Adrenal gland (tissue), 19 donors: Measurements from ENCODE around the gene M6PR. TPM values are rescaled to one million over a fixed set of nuclear protein-coding genes. Genes with fewer than 3 reads are reported as not detected.
A peak's percentile ranks its signal among the peaks of the same experiment; 100 is the strongest.

Source experiments
- DNase-seq, 7 donors: peaks; one replicate each; pipeline ENCODE4 v3.0.0-alpha.2; 2019 to 2020
- H3K27ac ChIP-seq, 5 donors: fragments of 200-600 bp; sonication (generic) in 4 of 5; 1 replicate in 3 of 5; 2 replicates in 2 of 5; pipeline versions ENCODE4 v1.5.1 to v1.8.0; 2016 to 2020; ENCODE audit warnings: mild to moderate bottlenecking in 1 of 5
- H3K27me3 ChIP-seq: fragments of 200-600 bp; 2 replicates; pipeline ENCODE4 v1.8.0; 2021
- H3K36me3 ChIP-seq, 2 donors: fragments of 200-600 bp; replicated peaks in 1 of 2; 1 replicate in 1 of 2; 2 replicates in 1 of 2; pipeline versions ENCODE4 v1.5.1 to v1.8.0; 2018 to 2022
- H3K4me1 ChIP-seq, 2 donors: fragments of 200-600 bp; replicated peaks in 1 of 2; 1 replicate in 1 of 2; 2 replicates in 1 of 2; pipeline versions ENCODE4 v1.5.1 to v1.8.0; 2018 to 2021
- H3K4me3 ChIP-seq, 4 donors: fragments of 200-600 bp; sonication (generic) in 3 of 4; one replicate each; pipeline ENCODE4 v1.5.1; 2016 to 2018
- H3K9me3 ChIP-seq, 3 donors: fragments of 200-600 bp; sonication (generic) in 1 of 3; replicated peaks in 1 of 3; 1 replicate in 2 of 3; 2 replicates in 1 of 3; pipeline versions ENCODE4 v1.5.1 to v1.8.0; 2016 to 2021
- POLR2A ChIP-seq, 2 donors: fragments of 450-650 bp; IDR thresholded peaks; one replicate each; pipeline ENCODE4 v1.6.1; 2017; ENCODE audit warnings: antibody characterized with exemption in 2 of 2, mild to moderate bottlenecking in 2 of 2, moderate library complexity in 1 of 2
- WGBS, 4 donors: extraction: QIAGEN DNeasy Blood & Tissue Kit in 2 of 4; methylation state at CpG; one replicate each; pipeline versions ENCODE4 v1.1.5 to v1.1.7; 2013 to 2017; 5-methylcytosine and 5-hydroxymethylcytosine counted together
- intact Hi-C, 2 donors: fragments of 100-400 bp; cut with DNase I; formaldehyde crosslinking; loops; one replicate each; pipeline versions ENCODE4 v1.14.1 to v1.15.0; 2022 to 2023
- long read RNA-seq, 10 donors: library from polyadenylated mRNA in 3 of 10; unstranded in 2 of 10; stranded (forward) in 1 of 10; transcript quantifications; one replicate each; pipeline ENCODE4 v2.0.0 and lab custom pipeline, GENCODE V29; 2021 to 2026
- polyA plus RNA-seq, 3 donors: library from polyadenylated mRNA; stranded (reverse); fragments of 200-250 nt in 2 of 3; fragments of 350-450 nt in 1 of 3; fragmentation: Illumina TruSeq in 1 of 3; extraction: RNeasy Lipid Tissue Mini Kit (QIAGEN cat#74804) in 1 of 3; gene quantifications; one replicate each; pipeline ENCODE4 v1.2.3, GENCODE V29; 2013 to 2014
- total RNA-seq, 9 donors: library from RNA; depleted of rRNA in 4 of 9; stranded (reverse); fragments of >200 nt in 4 of 9; fragments of 120-200 nt in 1 of 9; fragmentation: NEBNext Ultra II Directional in 1 of 9; extraction: Animal tissue kit (Norgen Biotek cat#: 25700) in 1 of 9; gene quantifications; one replicate each; pipeline versions ENCODE4 v1.1.0 to v1.2.4, GENCODE V29; 2013 to 2023
- TF ChIP-seq, protein P1 (sequence below), 6 experiments: fragments of 450-650 bp in 4 of 6; fragments of 200-600 bp in 2 of 6; sonication (generic) in 1 of 6; IDR thresholded peaks; 1 replicate in 5 of 6; 2 replicates in 1 of 6; pipeline versions ENCODE4 v1.5.1 to v1.8.0; 2016 to 2021; ENCODE audit warnings: antibody characterized with exemption in 6 of 6, mild to moderate bottlenecking in 2 of 6, moderate library complexity in 1 of 6
- donor health status: healthy with polysubstance abuse.
- donor health status: Bipolar disorder and iron deficiency.
- donor health status: DM: yes; HTN: yes; CAD: no.
- donor health status: DM: no; HTN: no; CAD: no.
- donor health status: DM: no; HTN: no; CAD: no.
- donor health status: DM: yes; HTN: yes; CAD: no.

The M6PR gene
- total RNA-seq, result 100 to 1,000 TPM in 8 of 9 donors, 10 to 100 TPM in 1; 76.1 to 194 (median 141) TPM
- polyA plus RNA-seq, result 10 to 100 TPM; 48.8 to 95.5 (median 92.2) TPM
- long read RNA-seq, donor 1, transcript M6PR-201 (7 exons, 2,756 nt), result major isoform, 27 of 34 reads
- long read RNA-seq, donor 1, partial matches to known transcripts, result 5 of 34 reads
- long read RNA-seq, donor 1, other reads (novel, unspliced or antisense), result 0 of 34 reads
- long read RNA-seq, donor 2, transcript M6PR-201 (7 exons, 2,756 nt), result major isoform, 20 of 21 reads
- long read RNA-seq, donor 2, partial matches to known transcripts, result 0 of 21 reads
- long read RNA-seq, donor 2, other reads (novel, unspliced or antisense), result 0 of 21 reads
- long read RNA-seq, donor 3, transcript M6PR-201 (7 exons, 2,756 nt), result major isoform, 22 of 22 reads
- long read RNA-seq, donor 3, partial matches to known transcripts, result 0 of 22 reads
- long read RNA-seq, donor 3, other reads (novel, unspliced or antisense), result 0 of 22 reads
- long read RNA-seq, donor 4, transcript M6PR-201 (7 exons, 2,756 nt), result major isoform, 38 of 57 reads
- long read RNA-seq, donor 4, partial matches to known transcripts, result 4 of 57 reads
- long read RNA-seq, donor 4, other reads (novel, unspliced or antisense), result 15 of 57 reads
- long read RNA-seq, donor 5, transcript M6PR-201 (7 exons, 2,756 nt), result major isoform, 198 of 234 reads
- long read RNA-seq, donor 5, partial matches to known transcripts, result 22 of 234 reads
- long read RNA-seq, donor 5, other reads (novel, unspliced or antisense), result 14 of 234 reads
- long read RNA-seq, donor 6, transcript M6PR-201 (7 exons, 2,756 nt), result major isoform, 26 of 36 reads
- long read RNA-seq, donor 6, partial matches to known transcripts, result 3 of 36 reads
- long read RNA-seq, donor 6, other reads (novel, unspliced or antisense), result 7 of 36 reads
- long read RNA-seq, donor 7, transcript M6PR-201 (7 exons, 2,756 nt), result major isoform, 13 of 14 reads
- long read RNA-seq, donor 7, partial matches to known transcripts, result 0 of 14 reads
- long read RNA-seq, donor 7, other reads (novel, unspliced or antisense), result 0 of 14 reads
- long read RNA-seq, donor 8, transcript M6PR-201 (7 exons, 2,756 nt), result major isoform, 34 of 35 reads
- long read RNA-seq, donor 8, partial matches to known transcripts, result 0 of 35 reads
- long read RNA-seq, donor 8, other reads (novel, unspliced or antisense), result 0 of 35 reads
- long read RNA-seq, donor 9, transcript M6PR-201 (7 exons, 2,756 nt), result major isoform, 26 of 28 reads
- long read RNA-seq, donor 9, partial matches to known transcripts, result 0 of 28 reads
- long read RNA-seq, donor 9, other reads (novel, unspliced or antisense), result 0 of 28 reads
- long read RNA-seq, donor 10, transcript M6PR-201 (7 exons, 2,756 nt), result major isoform, 17 of 17 reads
- long read RNA-seq, donor 10, partial matches to known transcripts, result 0 of 17 reads
- long read RNA-seq, donor 10, other reads (novel, unspliced or antisense), result 0 of 17 reads

DNA sequence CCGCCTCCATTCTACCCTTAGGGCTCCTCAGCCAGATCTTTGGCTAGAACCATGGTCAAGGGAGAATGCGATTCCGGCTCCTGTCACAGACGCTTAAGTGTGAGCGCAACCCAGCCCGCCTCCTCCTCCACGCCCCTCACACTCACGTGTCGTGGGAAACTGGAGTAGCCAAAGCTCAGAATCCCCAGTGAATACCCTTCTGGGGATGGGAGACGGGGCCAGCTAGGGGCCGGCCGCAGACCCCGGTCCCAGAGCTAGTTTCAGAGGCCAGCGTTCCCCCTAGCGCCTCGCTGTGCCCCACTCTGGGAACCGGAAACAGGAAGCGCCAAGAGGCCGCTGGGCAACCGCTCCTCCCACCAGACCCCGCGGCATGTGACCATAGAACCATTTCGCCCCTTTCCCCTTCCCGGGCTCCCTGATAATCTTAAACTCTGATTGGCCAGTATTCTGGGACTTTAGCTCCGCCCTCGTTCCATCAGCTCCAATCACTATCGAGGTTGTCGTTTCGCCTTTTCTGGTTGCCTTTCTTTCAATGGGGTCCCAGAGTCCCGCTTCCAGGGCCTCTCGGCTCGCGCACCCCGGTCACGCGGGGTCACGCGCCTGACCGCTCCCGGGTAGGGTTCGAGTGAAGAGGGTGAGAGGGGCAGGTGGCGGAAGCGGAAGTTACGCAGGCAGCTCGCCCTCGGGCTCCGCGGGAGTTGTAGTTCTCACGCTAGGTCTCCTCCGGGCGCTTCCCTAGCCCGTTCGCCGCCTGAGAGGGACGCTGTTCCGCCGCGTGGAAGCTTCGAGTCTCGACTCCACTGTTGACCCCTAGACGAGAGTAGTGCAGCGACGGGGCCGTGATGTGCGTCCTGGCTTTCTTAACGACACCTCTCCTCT lies at the start of gene M6PR:
Gene M6PR, minus strand, starts transcription at position 304 of the 879 bp plus-strand sequence. CDS start 3,241 bp downstream, outside the sequence.
- no peaks in the 10 kb centered on the region for H3K9me3 ChIP-seq
- TF ChIP-seq, protein P1, sequence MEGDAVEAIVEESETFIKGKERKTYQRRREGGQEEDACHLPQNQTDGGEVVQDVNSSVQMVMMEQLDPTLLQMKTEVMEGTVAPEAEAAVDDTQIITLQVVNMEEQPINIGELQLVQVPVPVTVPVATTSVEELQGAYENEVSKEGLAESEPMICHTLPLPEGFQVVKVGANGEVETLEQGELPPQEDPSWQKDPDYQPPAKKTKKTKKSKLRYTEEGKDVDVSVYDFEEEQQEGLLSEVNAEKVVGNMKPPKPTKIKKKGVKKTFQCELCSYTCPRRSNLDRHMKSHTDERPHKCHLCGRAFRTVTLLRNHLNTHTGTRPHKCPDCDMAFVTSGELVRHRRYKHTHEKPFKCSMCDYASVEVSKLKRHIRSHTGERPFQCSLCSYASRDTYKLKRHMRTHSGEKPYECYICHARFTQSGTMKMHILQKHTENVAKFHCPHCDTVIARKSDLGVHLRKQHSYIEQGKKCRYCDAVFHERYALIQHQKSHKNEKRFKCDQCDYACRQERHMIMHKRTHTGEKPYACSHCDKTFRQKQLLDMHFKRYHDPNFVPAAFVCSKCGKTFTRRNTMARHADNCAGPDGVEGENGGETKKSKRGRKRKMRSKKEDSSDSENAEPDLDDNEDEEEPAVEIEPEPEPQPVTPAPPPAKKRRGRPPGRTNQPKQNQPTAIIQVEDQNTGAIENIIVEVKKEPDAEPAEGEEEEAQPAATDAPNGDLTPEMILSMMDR (IDR thresholded peaks at IDR 0.05), result peak; percentile 22 to 70 (median 62)
- TF ChIP-seq POLR2A (IDR thresholded peaks at IDR 0.05), result peak; percentile 59 to 69
- 0 to 1% (median 0%) methylated on average over 44 to 66 of the region's 66 CpGs for WGBS, 4 donors
- DNase-seq, result peak; percentile 92 to 97 (median 96)
- H3K27ac ChIP-seq, result peak within 1 kb of the TSS; percentile 96 to 98 (median 97)
- peak within 1 kb of the TSS; percentile 58 to 85 (median 82) for H3K4me3 ChIP-seq
- H3K4me1 ChIP-seq, result peaks cover 7 to 25% of the 10 kb centered on the region in 2 donors
- no peaks in the 10 kb centered on the region for H3K27me3 ChIP-seq
- intact Hi-C loops, result loop anchor here (5.0 to 10.0 kb wide), 2 partner anchors 85 to 88 kb away; no protein-coding TSS in a partner anchor
- peaks cover 0 to 13% of the 10 kb centered on the region in 2 donors for H3K36me3 ChIP-seq

DNA sequence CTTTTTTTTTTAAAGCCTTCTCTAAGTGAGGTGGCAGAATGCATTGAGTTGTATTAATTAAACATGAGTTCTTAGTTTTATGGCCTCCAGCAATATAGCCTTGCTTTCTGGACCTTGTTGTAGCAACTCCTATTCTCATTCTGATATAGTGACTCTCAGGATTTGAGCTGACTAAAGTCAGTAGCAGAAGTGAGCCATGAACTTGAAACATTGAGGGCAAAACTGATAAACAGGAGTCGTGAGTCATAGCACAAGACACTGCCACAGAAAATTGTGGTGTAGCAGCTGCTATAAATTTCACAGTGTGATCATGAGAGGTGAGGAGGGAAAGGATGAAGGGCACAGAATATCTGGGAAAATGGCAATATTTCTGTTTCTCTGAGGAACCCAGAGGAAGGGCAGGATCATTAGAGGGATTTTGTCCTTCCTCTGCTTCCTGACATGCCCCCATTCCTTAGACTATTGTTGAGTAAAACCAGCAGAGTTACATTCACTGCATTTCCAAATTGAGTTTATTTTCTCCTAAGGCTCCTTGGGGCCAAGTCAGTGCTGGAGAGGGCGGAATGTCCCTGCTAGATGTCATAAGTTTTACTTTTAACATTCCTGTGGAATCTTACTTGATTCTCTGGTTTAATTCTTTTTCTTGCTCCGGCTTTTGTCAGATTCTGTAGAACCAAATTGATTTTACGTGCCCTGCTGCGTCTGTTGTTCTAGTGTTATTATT lies 47.4 kb upstream of the M6PR start:
- peak; percentile 31 to 54 (median 47) for DNase-seq
- TF ChIP-seq, protein P1 (IDR thresholded peaks at IDR 0.05), result no peak
- TF ChIP-seq POLR2A (IDR thresholded peaks at IDR 0.05), result peak in 1 of 2 donors; percentile 24
- no peaks in the 10 kb centered on the region for H3K9me3 ChIP-seq
- intact Hi-C loops, result no loop called here
- no peak overlapping the region for H3K4me3 ChIP-seq
- H3K4me1 ChIP-seq, result peaks cover 5 to 6% of the 10 kb centered on the region in 2 donors
- 66 to 75% (median 72%) methylated on average over 5 of the region's 5 CpGs for whole genome bisulfite sequencing, 4 donors
- H3K36me3 ChIP-seq, result no peaks in the 10 kb centered on the region
- H3K27me3 ChIP-seq, result no peaks in the 10 kb centered on the region
- H3K27ac ChIP-seq, result peak overlapping the region in 2 of 5 donors; percentile 21 to 40
